H54 (cell line): ENCODE measurements around the gene MGAT3.

ENCODE experiments used
- DNase-seq: peaks from one replicate; pipeline ENCODE4 v3.0.0; 2011; ENCODE audit warnings: low spot score, mixed read lengths; ENCODE audit not compliant: insufficient read length
- FAIRE-seq: peaks from 3 replicates; lab custom pipeline; 2011; peaks lifted over from hg19 to GRCh38; lab: Jason Lieb, UNC
- POLR2A ChIP-seq: IDR thresholded peaks from 2 replicates; pipeline ENCODE4 v1.6.1; 2011; ENCODE audit warnings: low read depth, mild to moderate bottlenecking, low read length

MGAT3 gene

DNA sequence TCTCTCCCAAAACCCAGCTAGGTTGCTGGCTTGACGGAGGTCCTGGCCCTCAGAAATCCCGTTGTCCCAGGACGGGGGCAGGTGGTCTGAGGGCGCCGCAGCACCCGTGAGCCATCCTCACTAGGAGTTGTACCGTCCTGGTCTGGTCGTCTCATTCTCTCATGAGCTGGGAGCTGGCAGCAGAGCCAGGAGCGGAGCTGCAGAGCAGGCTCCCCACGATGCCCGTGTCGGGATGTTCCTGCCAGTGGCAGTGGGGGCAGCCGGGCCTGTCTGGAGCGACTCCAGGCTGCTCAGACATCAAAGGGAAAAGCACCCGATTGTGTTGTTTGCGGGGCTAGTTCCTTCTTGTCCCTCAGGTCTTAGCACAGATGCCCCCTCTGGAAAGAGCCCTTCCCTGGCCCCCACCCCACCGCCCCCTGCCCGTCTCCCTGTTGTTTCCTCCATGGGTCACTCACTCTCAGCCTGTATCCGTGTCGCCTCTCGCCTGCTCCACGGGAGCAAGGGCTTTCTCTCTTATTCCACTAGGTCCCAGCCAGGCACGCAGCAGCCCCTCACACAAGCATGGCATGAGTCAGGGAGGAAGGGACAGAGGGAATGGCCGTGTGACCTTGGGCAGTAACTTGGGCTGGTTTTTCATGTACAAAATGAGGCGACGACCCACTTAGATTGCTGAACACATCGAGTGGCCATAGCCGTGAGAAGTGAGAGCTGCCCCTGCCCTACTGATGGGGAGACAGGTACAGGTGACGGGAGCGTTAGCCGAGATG, 23.2 kb upstream of the MGAT3 start:
- no peak for FAIRE-seq
- TF ChIP-seq POLR2A, result no peak
- DNase-seq, result no peak

DNA sequence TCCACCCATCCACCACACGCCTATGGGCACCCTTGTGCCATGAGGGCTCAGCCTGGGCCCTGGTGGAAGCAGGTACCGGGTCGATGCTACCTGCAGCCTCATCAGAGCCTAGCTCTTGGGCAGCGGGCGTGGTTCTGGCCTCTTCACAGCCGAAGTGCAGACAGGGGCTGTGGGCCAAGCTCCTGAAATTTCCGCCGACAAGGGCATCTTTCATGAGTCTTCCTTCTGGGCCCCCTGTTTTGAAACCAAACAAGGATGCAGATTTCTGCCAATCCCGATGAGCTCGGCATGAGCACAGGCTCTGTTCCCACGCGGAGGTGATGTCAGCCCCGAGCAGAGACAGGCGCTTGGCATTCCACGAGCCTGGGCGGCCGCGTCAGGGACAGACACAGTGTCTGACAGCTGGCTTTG, 22.6 kb upstream of the MGAT3 start:
- DNase-seq, result no peak
- FAIRE-seq, result no peak
- TF ChIP-seq POLR2A, result no peak

- no peak for TF ChIP-seq POLR2A
- no peak for FAIRE-seq
- DNase-seq, result no peak
These were observed 22.1 kb upstream of the MGAT3 start for GRCh38 chr22:39434721-39435120.

DNA sequence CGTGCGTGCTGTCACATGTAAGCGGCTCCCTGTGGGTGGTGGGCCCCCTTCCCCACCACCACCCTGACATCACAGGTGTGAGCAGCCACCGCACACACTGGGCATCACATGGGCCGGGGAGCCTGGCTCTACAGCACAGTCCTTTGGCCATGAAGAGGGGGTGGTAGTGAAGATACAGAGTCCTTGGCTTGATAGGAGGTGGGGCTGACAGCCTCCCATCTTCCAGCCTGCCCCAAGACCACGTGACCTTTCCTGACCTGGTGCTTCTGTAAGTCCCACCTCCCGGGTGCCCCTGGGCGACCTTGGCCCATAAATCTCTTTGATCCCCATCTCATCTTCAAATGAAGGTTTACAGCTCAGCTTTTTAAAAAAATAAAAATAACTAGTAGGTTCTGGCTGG, 21.2 kb upstream of the MGAT3 start:
- no peak for TF ChIP-seq POLR2A
- no peak for FAIRE-seq

DNA sequence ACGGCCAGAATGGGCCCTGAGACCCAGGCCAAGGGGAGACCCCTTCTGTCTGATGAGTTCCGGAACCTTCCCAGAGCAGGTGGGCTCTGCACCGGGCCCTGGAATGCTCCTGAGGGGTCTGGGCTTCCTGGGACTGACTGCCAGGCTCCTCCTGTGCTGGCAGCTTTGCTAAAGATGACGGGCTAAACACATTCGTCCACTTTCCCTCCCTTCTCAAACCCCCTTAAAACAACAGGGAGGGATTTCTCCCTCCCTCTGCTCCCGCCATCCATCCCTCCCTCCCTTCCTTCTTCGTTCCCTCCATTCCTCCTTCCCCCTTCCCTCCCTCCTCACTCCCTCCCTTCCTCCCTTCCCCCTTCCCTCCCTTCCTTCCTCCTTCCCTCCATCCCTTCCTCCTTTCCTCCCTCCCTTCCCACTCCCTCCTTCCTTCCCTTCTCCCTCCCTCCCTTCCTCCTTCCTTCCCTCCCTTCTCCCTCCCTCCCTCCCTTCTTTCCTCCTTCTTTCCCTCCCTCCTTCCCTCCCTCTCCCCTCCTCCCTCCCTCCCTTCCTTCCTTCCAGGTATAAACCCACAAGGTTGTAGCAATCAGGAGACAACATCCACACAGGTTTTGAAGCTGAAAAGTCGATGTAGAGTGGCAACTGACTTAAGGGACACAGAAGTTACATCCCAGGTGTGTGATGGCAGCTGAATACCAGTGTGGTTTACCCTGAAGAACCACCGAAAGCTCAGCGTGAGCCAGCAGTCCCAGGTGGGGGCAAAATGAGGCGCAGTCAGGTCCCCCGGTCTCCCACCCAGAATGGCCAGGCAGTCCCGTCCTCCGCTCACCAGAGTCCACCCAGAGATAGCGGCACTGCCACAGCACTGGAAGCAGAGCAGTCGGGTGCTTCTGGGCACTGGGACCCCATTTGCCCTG, 18.8 kb upstream of the MGAT3 start:
- no peak for TF ChIP-seq POLR2A
- FAIRE-seq, result no peak
- DNase-seq, result no peak

More for the DNA sequence above, 21.2 kb upstream of the MGAT3 start:
- no peak for DNase-seq

DNA sequence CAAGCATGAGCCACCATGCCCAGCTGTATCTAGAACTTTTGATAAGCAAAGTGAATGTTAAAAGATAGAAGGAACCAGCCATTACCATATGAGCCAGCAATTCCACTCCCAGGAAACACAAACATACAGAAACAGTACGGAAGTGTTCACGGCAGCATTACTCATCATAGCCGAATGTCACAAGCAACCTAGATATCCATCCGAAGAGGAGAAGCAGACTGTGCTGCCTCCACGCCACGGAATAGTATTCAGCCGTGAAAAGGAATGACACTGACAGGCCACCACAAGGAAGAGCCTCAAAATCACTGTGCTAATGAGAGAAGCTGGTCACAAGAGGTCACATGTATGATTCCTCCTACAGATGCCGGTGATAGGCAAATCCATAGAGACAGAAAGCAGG, 17.6 kb upstream of the MGAT3 start:
- FAIRE-seq, result peak; percentile 84
- no peak for TF ChIP-seq POLR2A
- peak; percentile 48 for DNase-seq

DNA sequence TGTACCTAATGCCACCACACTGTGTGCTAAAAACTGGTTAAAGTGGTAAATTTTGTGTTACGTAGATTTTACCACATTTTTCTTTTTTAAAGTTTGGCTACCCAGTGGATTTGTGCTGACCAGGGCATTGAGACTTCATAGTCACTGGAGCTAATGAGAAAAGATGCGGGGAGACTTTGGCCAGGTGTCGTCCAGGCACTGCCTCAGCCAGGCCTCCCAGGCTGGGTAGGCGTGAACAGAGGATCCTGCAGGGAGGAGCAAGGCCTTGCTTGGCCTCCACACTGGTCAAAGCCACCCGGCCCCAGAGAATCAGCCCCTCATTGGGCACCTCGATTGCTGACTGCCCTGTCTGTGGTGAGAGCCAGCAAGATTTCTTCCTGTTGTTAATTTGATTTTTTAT, 13.4 kb upstream of the MGAT3 start:
- DNase-seq, result no peak
- FAIRE-seq, result no peak
- TF ChIP-seq POLR2A, result no peak

- no peak for TF ChIP-seq POLR2A
These were observed 12.5 kb upstream of the MGAT3 start for GRCh38 chr22:39444247-39444800.

DNA sequence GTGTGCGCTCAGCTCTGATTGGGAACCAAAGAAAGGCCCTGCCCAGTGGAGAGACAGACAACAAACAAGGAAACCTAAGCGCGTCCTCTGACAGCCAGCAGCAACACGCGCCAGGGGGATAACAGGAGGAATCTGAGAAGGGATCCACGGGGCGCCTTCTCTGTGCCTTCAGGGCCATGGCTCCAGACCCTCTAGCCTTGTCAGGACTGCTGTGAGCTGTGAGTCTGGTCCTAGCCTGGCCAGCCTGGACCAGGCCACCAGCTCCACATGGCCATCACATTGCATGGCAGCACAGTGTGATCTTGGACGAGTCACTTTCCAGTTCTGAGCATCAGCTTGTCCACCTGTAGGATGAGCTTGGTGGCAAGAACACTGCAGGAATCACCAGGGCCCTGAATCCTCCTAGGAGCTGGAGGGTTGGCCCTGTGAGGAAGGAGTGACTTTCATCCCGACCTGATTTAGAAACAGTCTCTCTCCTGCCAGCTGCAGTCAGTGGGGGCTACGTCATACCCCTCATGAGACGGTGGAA, 11.8 kb upstream of the MGAT3 start:
- no peak for FAIRE-seq
- no peak for DNase-seq
- TF ChIP-seq POLR2A, result no peak

More at GRCh38 chr22:39444247-39444800, 12.5 kb upstream of the MGAT3 start:
- no peak for DNase-seq
- no peak for FAIRE-seq

- no peak for TF ChIP-seq POLR2A
- DNase-seq (no peak), FAIRE-seq (no peak)
These were observed 11.1 kb upstream of the MGAT3 start for GRCh38 chr22:39445678-39446077.

GRCh38 chr22:39446239-39446721, 10.5 kb upstream of the MGAT3 start:
- TF ChIP-seq POLR2A, result no peak
- FAIRE-seq (no peak), DNase-seq (no peak)

DNA sequence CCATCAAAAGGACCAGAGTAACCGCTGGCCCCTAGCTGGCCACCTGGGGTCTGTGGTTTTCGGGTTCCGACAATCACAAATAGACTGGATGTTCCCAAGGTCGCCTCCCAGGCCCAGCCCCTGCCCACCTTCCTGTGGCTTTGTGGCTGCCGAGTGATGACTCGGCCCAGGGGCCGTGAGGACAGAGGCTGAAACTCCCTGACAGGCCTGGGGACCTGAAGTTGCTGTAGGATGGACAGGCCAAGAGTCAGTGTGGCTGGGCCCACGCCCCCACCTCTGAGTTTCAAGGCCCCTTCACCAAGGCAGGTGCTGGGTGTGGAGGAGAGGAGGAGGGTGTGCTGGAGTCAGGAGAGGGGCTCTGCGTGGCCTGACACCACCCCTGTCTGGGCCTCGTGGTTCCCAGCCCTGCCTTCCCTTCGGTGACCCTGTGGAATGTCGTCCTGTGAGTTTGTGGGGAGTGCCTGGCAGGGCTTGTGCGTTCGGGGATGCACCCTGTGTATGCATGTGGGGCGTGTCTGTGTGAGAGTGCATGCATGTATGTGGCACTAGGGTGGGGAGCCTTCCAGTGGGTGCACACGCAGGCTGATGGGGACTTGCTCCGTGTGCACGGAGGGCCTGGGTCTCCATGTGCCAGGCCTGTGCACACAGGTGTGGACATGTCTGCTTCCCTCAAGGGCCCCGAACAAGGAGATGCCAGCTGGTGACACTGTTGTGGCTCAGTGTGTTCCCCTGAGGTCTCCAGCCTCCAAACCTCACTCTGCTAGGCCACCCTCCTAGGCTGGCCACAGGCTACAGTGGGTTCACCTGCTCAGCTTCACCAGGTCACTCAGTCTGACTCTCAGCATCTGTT, 8.4 kb upstream of the MGAT3 start:
- TF ChIP-seq POLR2A, result no peak
- DNase-seq (no peak), FAIRE-seq (no peak)

DNA sequence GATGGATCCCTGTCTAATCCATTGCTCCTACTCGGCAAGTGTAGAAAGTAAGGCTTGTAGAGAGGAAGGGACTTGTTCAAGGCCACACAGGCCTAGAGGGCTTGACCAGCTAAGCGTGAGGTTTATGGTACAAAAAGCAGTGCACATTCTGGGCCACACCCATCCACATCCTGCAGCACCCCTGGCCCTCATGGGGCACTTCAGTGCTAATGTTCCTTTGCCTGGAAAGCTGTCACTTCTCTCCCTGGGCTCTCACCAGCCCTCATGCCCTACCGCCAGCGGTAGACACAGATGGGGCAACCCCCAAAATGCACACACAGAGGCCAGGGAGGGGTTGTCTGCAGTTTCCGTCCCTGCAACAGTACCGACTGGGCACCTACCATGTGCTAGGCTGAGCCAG, 7.1 kb upstream of the MGAT3 start:
- no peak for DNase-seq
- FAIRE-seq, result no peak
- no peak for TF ChIP-seq POLR2A
